HFFc6 (cell line): ENCODE results near the gene NSG1. TPM values are rescaled to one million over a fixed set of nuclear protein-coding genes. Genes with fewer than 3 reads are reported as not detected.

Experiments
- DNase-seq: peaks from one replicate; pipeline ENCODE4 v3.0.0-alpha.2; 2018
- H3K27ac Mint-ChIP-seq: 2 replicates; pipeline ENCODE4 v1.8.0; 2020; ENCODE audit warnings: mild to moderate bottlenecking, mixed read lengths
- H3K27me3 Mint-ChIP-seq: 2 replicates; pipeline ENCODE4 v1.8.0; 2021; ENCODE audit warnings: mild to moderate bottlenecking, moderate library complexity, mixed read lengths; ENCODE audit not compliant: insufficient read depth
- H3K36me3 Mint-ChIP-seq: 2 replicates; pipeline ENCODE4 v1.8.0; 2021; ENCODE audit warnings: low read depth, mixed read lengths
- H3K4me1 Mint-ChIP-seq: 2 replicates; pipeline ENCODE4 v1.8.0; 2020; ENCODE audit warnings: low read depth, mixed read lengths
- H3K4me3 Mint-ChIP-seq: 2 replicates; pipeline ENCODE4 v1.8.0; 2020; ENCODE audit warnings: mild to moderate bottlenecking, moderate library complexity, mixed read lengths
- H3K9me3 Mint-ChIP-seq: 2 replicates; pipeline ENCODE4 v1.8.0; 2020; ENCODE audit warnings: mild to moderate bottlenecking, mixed read lengths
- CTCF ChIP-seq: fragments of 200-600 bp; sonication (generic); IDR thresholded peaks from 2 replicates; pipeline ENCODE4 v1.5.0; 2021; ENCODE audit warnings: antibody characterized with exemption, mild to moderate bottlenecking
- total RNA-seq, 6 experiments: library from RNA; stranded (reverse); fragmentation: NEBNext Ultra II Directional; extraction: Animal tissue kit (Norgen Biotek cat#: 25700); gene quantifications; 2 replicates in 1 of 6; 3 replicates in 5 of 6; pipeline ENCODE4 v1.2.3, GENCODE V29; 2021

NSG1 gene
- total RNA-seq, 6 experiments from 2014 or later: 0.13 to 0.14 TPM; not detected in 4

GRCh38 chr4:4422856-4423499, 36.1 kb downstream of the NSG1 start:
- no peak for TF ChIP-seq CTCF
- Mint-ChIP-seq H3K36me3 (peaks cover 34% of the 10 kb centered on the region), H3K4me3 (no peak overlapping the region)

GRCh38 chr4:4423706-4424498, 37.0 kb downstream of the NSG1 start:
- peaks cover 5% of the 10 kb centered on the region; the same call in 1 of the 2 replicates for H3K27me3 Mint-ChIP-seq
- no peak for DNase-seq
- peaks cover 13% of the 10 kb centered on the region for H3K4me1 Mint-ChIP-seq
- H3K36me3 Mint-ChIP-seq: peaks cover 30% of the 10 kb centered on the region
- TF ChIP-seq CTCF: no peak
- no peak overlapping the region for H3K27ac Mint-ChIP-seq
- H3K4me3 Mint-ChIP-seq: no peak overlapping the region
- no peaks in the 10 kb centered on the region for H3K9me3 Mint-ChIP-seq

More at GRCh38 chr4:4422856-4423499, 36.1 kb downstream of the NSG1 start:
- Mint-ChIP-seq H3K4me1 (peaks cover 13% of the 10 kb centered on the region), H3K27ac (no peak overlapping the region), H3K27me3 (peaks cover 4% of the 10 kb centered on the region; the same call in 1 of the 2 replicates), H3K9me3 (no peaks in the 10 kb centered on the region)
- no peak for DNase-seq

GRCh38 chr4:4424499-4425115, 37.7 kb downstream of the NSG1 start:
- Mint-ChIP-seq H3K9me3 (no peaks in the 10 kb centered on the region), H3K4me3 (no peak overlapping the region), H3K36me3 (peaks cover 27% of the 10 kb centered on the region), H3K4me1 (peaks cover 18% of the 10 kb centered on the region), H3K27ac (no peak overlapping the region), H3K27me3 (peaks cover 5% of the 10 kb centered on the region; the same call in 1 of the 2 replicates)
- no peak for DNase-seq
- TF ChIP-seq CTCF: no peak

GRCh38 chr4:4425119-4425690, 38.3 kb downstream of the NSG1 start:
- H3K36me3 Mint-ChIP-seq: peaks cover 26% of the 10 kb centered on the region

More at GRCh38 chr4:4425119-4425690, 38.3 kb downstream of the NSG1 start:
- Mint-ChIP-seq H3K9me3 (no peaks in the 10 kb centered on the region), H3K4me3 (no peak overlapping the region), H3K4me1 (peaks cover 24% of the 10 kb centered on the region), H3K27me3 (peaks cover 5% of the 10 kb centered on the region; the same call in 1 of the 2 replicates), H3K27ac (no peak overlapping the region)
- no peak for TF ChIP-seq CTCF
- DNase-seq: no peak
